ENCODE measurements around the gene HECW1.
"Not testable (repeated sequence)": the region's sequence is repeated elsewhere in the genome, so short reads cannot be mapped to it uniquely, and the experiment has no call there.

The HECW1 gene

GRCh38 chr7:43302773-43303460, 190.5 kb downstream of the HECW1 start:
- DNase-seq (ENCODE audit: low read depth in 2 of 3, low spot score in 2 of 3): no peak

- DNase-seq (ENCODE audit: low read depth in 2 of 3, low spot score in 2 of 3): peak in 2 of 3 experiments; percentile 8 to 15
These were observed 191.3 kb downstream of the HECW1 start for GRCh38 chr7:43303740-43304241.

GRCh38 chr7:43306404-43306803, 194.0 kb downstream of the HECW1 start:
- no peak for DNase-seq (ENCODE audit: low read depth in 2 of 3, low spot score in 2 of 3)

GRCh38 chr7:43307522-43307921, 195.1 kb downstream of the HECW1 start:
- no peak for DNase-seq (ENCODE audit: low read depth in 2 of 3, low spot score in 2 of 3)

GRCh38 chr7:43308913-43309705, 196.7 kb downstream of the HECW1 start:
- no peak for DNase-seq (ENCODE audit: low read depth in 2 of 3, low spot score in 2 of 3)

- no peak for DNase-seq (ENCODE audit: low read depth in 2 of 3, low spot score in 2 of 3)
These were observed 197.2 kb downstream of the HECW1 start for GRCh38 chr7:43309706-43310022.

- DNase-seq (ENCODE audit: low read depth in 2 of 3, low spot score in 2 of 3): no peak
These were observed 198.6 kb downstream of the HECW1 start for GRCh38 chr7:43311052-43311451.

GRCh38 chr7:43311694-43312093, 199.2 kb downstream of the HECW1 start:
- DNase-seq (ENCODE audit: low read depth in 2 of 3, low spot score in 2 of 3): no peak

GRCh38 chr7:43313628-43314378, 201.4 kb downstream of the HECW1 start:
- DNase-seq (ENCODE audit: low read depth in 2 of 3, low spot score in 2 of 3): no peak

GRCh38 chr7:43314379-43315158, 202.1 kb downstream of the HECW1 start:
- peak in 1 of 3 experiments; percentile 3 for DNase-seq (ENCODE audit: low read depth in 2 of 3, low spot score in 2 of 3)

GRCh38 chr7:43317075-43317474, 204.6 kb downstream of the HECW1 start:
- DNase-seq (ENCODE audit: low read depth in 2 of 3, low spot score in 2 of 3): no peak

GRCh38 chr7:43318188-43318770, 205.8 kb downstream of the HECW1 start:
- DNase-seq (ENCODE audit: low read depth in 2 of 3, low spot score in 2 of 3): no peak

- no peak for DNase-seq (ENCODE audit: low read depth in 2 of 3, low spot score in 2 of 3)
These were observed 213.1 kb downstream of the HECW1 start for GRCh38 chr7:43325595-43325994.

GRCh38 chr7:43328336-43328735, 215.9 kb downstream of the HECW1 start:
- no peak for DNase-seq (ENCODE audit: low read depth in 2 of 3, low spot score in 2 of 3)

GRCh38 chr7:43328785-43329380, 216.4 kb downstream of the HECW1 start:
- no peak for DNase-seq (ENCODE audit: low read depth in 2 of 3, low spot score in 2 of 3)

- no peak for DNase-seq (ENCODE audit: low read depth in 2 of 3, low spot score in 2 of 3)
These were observed 219.8 kb downstream of the HECW1 start for GRCh38 chr7:43332193-43332796.

GRCh38 chr7:43337191-43337590, 224.7 kb downstream of the HECW1 start:
- DNase-seq (ENCODE audit: low read depth in 2 of 3, low spot score in 2 of 3): no peak

GRCh38 chr7:43337811-43338210, 225.4 kb downstream of the HECW1 start:
- no peak for DNase-seq (ENCODE audit: low read depth in 2 of 3, low spot score in 2 of 3)

GRCh38 chr7:43341132-43341531, 228.7 kb downstream of the HECW1 start:
- no peak for DNase-seq (ENCODE audit: low read depth in 2 of 3, low spot score in 2 of 3)

GRCh38 chr7:43343417-43343816, 231.0 kb downstream of the HECW1 start:
- DNase-seq (ENCODE audit: low read depth in 2 of 3, low spot score in 2 of 3): not testable (repeated sequence)
